GM21367 (cell line): ENCODE data around the gene FOXP1.

ENCODE experiments used
- ATAC-seq: cut with Tn5 transposase; IDR thresholded peaks from one replicate; pipeline ENCODE4 v1.9.1; 2021; ENCODE audit not compliant: unreplicated experiment

The FOXP1 gene

GRCh38 chr3:71120012-71120411 is 463.5 kb downstream of the FOXP1 start:
- no peak for ATAC-seq

GRCh38 chr3:71119171-71119570 is 464.4 kb downstream of the FOXP1 start:
- ATAC-seq, result no peak

- no peak for ATAC-seq
Observed at GRCh38 chr3:71118436-71118835, 465.1 kb downstream of the FOXP1 start.

GRCh38 chr3:71117572-71118247 is 465.8 kb downstream of the FOXP1 start:
- no peak for ATAC-seq

- no peak for ATAC-seq
Observed at GRCh38 chr3:71114610-71115009, 468.9 kb downstream of the FOXP1 start.

GRCh38 chr3:71112576-71112975 is 471.0 kb downstream of the FOXP1 start:
- ATAC-seq, result no peak

GRCh38 chr3:71111784-71112440 is 471.6 kb downstream of the FOXP1 start:
- no peak for ATAC-seq

- no peak for ATAC-seq
Observed at GRCh38 chr3:71110385-71111222, 472.9 kb downstream of the FOXP1 start.

- no peak for ATAC-seq
Observed at GRCh38 chr3:71109977-71110285, 473.6 kb downstream of the FOXP1 start.

GRCh38 chr3:71109241-71109976 is 474.1 kb downstream of the FOXP1 start:
- ATAC-seq, result no peak

GRCh38 chr3:71107926-71108325 is 475.6 kb downstream of the FOXP1 start:
- no peak for ATAC-seq

GRCh38 chr3:71104976-71105375 is 478.6 kb downstream of the FOXP1 start:
- no peak for ATAC-seq

GRCh38 chr3:71104556-71104955 is 479.0 kb downstream of the FOXP1 start:
- no peak for ATAC-seq

- no peak for ATAC-seq
Observed at GRCh38 chr3:71104121-71104541, 479.4 kb downstream of the FOXP1 start.

GRCh38 chr3:71103430-71103921 is 480.1 kb downstream of the FOXP1 start:
- ATAC-seq, result no peak

- ATAC-seq, result no peak
Observed at GRCh38 chr3:71102111-71102983, 481.2 kb downstream of the FOXP1 start.

GRCh38 chr3:71101626-71102025 is 481.9 kb downstream of the FOXP1 start:
- ATAC-seq, result no peak

GRCh38 chr3:71101014-71101413 is 482.5 kb downstream of the FOXP1 start:
- no peak for ATAC-seq

- ATAC-seq, result no peak
Observed at GRCh38 chr3:71099997-71100719, 483.4 kb downstream of the FOXP1 start.

- no peak for ATAC-seq
Observed at GRCh38 chr3:71097557-71097956, 486.0 kb downstream of the FOXP1 start.
